ENCODE results near the gene INA.

The INA gene

GRCh38 chr10:103276251-103276895 lies 565 bp upstream of the INA start:
- no peak for DNase-seq (ENCODE audit: low read depth)

GRCh38 chr10:103277713-103278536 lies 987 bp downstream of the INA start:
- DNase-seq (ENCODE audit: low read depth) = no peak

- DNase-seq (ENCODE audit: low read depth) = no peak
Measured at GRCh38 chr10:103278537-103278823, 1.5 kb downstream of the INA start.

- peak; percentile 4 for DNase-seq (ENCODE audit: low read depth)
Measured at GRCh38 chr10:103278862-103279298, 1.9 kb downstream of the INA start.

- DNase-seq (ENCODE audit: low read depth) = no peak
Measured at GRCh38 chr10:103280031-103280430, 3.1 kb downstream of the INA start.

GRCh38 chr10:103280506-103280905 lies 3.6 kb downstream of the INA start:
- no peak for DNase-seq (ENCODE audit: low read depth)

GRCh38 chr10:103281753-103282152 lies 4.8 kb downstream of the INA start:
- DNase-seq (ENCODE audit: low read depth) = no peak

GRCh38 chr10:103282961-103283360 lies 6.0 kb downstream of the INA start:
- DNase-seq (ENCODE audit: low read depth) = no peak

GRCh38 chr10:103284170-103284569 lies 7.2 kb downstream of the INA start:
- no peak for DNase-seq (ENCODE audit: low read depth)

GRCh38 chr10:103287992-103288391 lies 11.1 kb downstream of the INA start:
- no peak for DNase-seq (ENCODE audit: low read depth)

GRCh38 chr10:103291588-103291987 lies 14.7 kb downstream of the INA start:
- DNase-seq (ENCODE audit: low read depth) = no peak

GRCh38 chr10:103295374-103296015 lies 18.6 kb downstream of the INA start:
- DNase-seq (ENCODE audit: low read depth) = no peak

GRCh38 chr10:103307594-103307993 lies 30.7 kb downstream of the INA start:
- DNase-seq (ENCODE audit: low read depth) = no peak

GRCh38 chr10:103310197-103310596 lies 33.3 kb downstream of the INA start:
- DNase-seq (ENCODE audit: low read depth) = no peak

- DNase-seq (ENCODE audit: low read depth) = no peak
Measured at GRCh38 chr10:103316087-103316486, 39.1 kb downstream of the INA start.

- DNase-seq (ENCODE audit: low read depth) = no peak
Measured at GRCh38 chr10:103327906-103328305, 51.0 kb downstream of the INA start.

- no peak for DNase-seq (ENCODE audit: low read depth)
Measured at GRCh38 chr10:103333934-103334520, 57.1 kb downstream of the INA start.

- DNase-seq (ENCODE audit: low read depth) = no peak
Measured at GRCh38 chr10:103334567-103334966, 57.6 kb downstream of the INA start.

GRCh38 chr10:103336370-103336769 lies 59.4 kb downstream of the INA start:
- no peak for DNase-seq (ENCODE audit: low read depth)
